ENCODE measurements around the gene ZFYVE27.

GRCh38 chr10:97715259-97715874 lies 21.6 kb upstream of the ZFYVE27 start:
- TF ChIP-seq, protein P1, sequence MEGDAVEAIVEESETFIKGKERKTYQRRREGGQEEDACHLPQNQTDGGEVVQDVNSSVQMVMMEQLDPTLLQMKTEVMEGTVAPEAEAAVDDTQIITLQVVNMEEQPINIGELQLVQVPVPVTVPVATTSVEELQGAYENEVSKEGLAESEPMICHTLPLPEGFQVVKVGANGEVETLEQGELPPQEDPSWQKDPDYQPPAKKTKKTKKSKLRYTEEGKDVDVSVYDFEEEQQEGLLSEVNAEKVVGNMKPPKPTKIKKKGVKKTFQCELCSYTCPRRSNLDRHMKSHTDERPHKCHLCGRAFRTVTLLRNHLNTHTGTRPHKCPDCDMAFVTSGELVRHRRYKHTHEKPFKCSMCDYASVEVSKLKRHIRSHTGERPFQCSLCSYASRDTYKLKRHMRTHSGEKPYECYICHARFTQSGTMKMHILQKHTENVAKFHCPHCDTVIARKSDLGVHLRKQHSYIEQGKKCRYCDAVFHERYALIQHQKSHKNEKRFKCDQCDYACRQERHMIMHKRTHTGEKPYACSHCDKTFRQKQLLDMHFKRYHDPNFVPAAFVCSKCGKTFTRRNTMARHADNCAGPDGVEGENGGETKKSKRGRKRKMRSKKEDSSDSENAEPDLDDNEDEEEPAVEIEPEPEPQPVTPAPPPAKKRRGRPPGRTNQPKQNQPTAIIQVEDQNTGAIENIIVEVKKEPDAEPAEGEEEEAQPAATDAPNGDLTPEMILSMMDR (IDR thresholded peaks at IDR 0.05 in 2 of 3, conservative IDR thresholded peaks at IDR 0.05 in 1 of 3; ENCODE audit: control insufficient read depth in 2 of 3, extremely low read depth in 1 of 3, insufficient read depth in 1 of 3, low read depth in 3 of 3, low read length in 3 of 3): no peak
- TF ChIP-seq EP300 (IDR thresholded peaks at IDR 0.05; ENCODE audit: borderline replicate concordance in 1 of 2, control insufficient read depth in 1 of 2, low read depth in 2 of 2, low read length in 2 of 2): no peak
- TF ChIP-seq RELA (IDR thresholded peaks at IDR 0.05; ENCODE audit: borderline replicate concordance, partially characterized antibody): no peak
- TF ChIP-seq NFIC (IDR thresholded peaks at IDR 0.05; ENCODE audit: low read depth, low read length): no peak
- no peak for TF ChIP-seq HCFC1 (IDR thresholded peaks at IDR 0.05; ENCODE audit: low read length)
- TF ChIP-seq EZH2 (IDR thresholded peaks at IDR 0.05; ENCODE audit: borderline replicate concordance, control insufficient read depth, low read depth, low read length): no peak
- no peak for TF ChIP-seq POLR2AphosphoS5 (IDR thresholded peaks at IDR 0.05; ENCODE audit: low read length)
- no peak for TF ChIP-seq CHD2 (IDR thresholded peaks at IDR 0.05; ENCODE audit: borderline replicate concordance, low read depth, low read length)
- no peak for TF ChIP-seq ATF2 (IDR thresholded peaks at IDR 0.05; ENCODE audit: low read length)
